GM19193 (cell line): ENCODE results near the gene RNASE7.

Source experiments
- POLR2A ChIP-seq: IDR thresholded peaks from 4 replicates; pipeline ENCODE4 v1.6.1; 2011; ENCODE audit not compliant: insufficient read depth, insufficient read length; ENCODE audit errors: extremely low read depth

The RNASE7 gene

GRCh38 chr14:21041676-21042433, at the start of gene RNASE7:
Gene RNASE7, plus strand, starts transcription at chr14:21042362. Its CDS starts 631 bp downstream, at chr14:21042993.
- no peak for TF ChIP-seq POLR2A

DNA sequence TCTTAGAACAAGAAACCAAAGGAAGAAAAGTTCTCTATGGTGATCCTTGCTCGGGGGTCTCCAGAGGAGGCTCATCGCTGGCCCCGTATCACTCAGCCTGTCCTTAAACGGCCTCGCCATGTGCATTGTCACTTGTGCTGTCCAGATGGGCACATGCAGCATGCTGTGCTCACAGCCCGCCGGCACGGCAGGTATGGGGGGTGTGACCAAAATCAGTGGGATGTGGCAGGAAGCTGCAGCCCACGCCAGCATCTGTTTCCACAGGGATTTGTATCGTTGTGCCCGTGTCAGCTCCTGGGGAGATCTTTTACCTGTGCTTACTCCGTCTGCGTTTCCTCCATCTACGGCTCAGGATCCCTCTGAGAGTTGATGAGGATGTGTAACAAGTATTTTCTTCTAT, 45.6 kb upstream of the RNASE7 start:
- TF ChIP-seq POLR2A: no peak

GRCh38 chr14:20997115-20997514, 45.0 kb upstream of the RNASE7 start:
- no peak for TF ChIP-seq POLR2A

GRCh38 chr14:20997564-20997963, 44.6 kb upstream of the RNASE7 start:
- no peak for TF ChIP-seq POLR2A

DNA sequence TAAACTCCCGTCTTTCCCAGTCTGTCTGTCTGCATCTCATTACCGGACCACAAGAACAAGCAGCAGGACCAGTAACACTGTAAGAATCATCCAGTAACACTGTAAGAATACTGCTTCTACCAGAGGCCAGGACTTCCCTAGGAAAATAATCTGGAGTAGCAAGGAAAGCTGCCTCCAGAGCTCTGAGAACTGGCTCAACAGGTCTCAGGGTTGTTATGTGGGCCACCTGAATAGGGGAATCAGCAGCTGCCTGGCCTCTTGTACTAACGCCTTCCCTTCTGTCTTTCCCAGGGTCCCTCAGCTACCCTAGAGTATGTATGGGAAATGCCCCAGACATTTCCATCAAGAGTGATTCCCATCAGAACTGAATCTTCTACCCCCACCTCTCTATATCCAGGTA, 44.0 kb upstream of the RNASE7 start:
- no peak for TF ChIP-seq POLR2A

DNA sequence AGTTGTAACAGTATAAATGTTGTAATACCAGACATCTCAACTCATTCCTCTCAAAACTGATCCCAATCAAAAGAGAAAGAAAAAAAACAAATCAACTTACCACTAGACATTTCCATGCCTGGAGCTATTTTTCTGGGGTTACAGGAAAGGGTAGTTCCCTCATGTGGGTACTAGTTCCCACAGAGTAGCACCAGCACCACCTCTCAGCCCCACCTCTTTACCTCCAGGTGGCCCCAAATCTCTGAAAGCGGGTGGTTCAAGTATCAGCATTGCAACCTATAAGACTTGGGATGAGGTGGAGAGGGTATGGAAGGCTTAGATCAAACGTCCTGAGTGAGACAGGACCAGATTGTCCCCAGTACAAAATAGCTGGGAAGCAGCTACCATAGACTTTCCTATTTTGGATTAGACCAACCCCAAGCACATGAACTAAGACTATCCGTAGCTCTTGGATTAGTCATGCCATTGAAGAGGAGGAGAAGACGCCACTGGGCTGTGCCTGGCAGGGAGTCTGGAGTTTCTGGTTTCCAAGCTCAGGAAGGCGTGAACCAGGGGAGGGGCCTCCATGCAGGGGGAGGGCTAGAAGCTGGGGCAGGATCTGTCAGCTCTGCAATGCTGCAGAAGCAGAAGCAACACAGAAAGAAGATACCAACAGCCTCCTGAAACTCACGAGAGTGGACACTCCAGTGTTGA, 43.3 kb upstream of the RNASE7 start, which contains the start of gene SLC39A2:
Gene SLC39A2, plus strand, starts transcription at position 620 of the 693 bp plus-strand sequence. CDS start 154 bp downstream, outside the sequence.
- TF ChIP-seq POLR2A: no peak

DNA sequence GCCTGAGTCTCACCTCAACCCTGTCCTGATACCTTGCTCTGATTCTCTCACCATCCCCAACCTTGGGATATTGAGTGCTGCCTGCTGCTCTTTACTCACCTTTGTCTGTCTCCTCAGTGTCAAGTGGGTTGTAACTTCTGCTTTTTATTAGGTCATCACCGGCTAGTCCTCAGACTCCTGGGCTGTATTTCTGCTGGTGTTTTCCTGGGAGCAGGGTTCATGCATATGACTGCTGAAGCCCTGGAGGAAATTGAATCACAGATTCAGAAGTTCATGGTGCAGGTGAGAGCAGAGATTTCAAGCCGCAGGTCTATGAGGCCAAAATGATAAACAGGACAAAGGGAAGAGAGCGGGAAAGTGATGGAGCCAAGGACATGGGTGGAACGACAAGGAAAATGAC, 42.6 kb upstream of the RNASE7 start:
- TF ChIP-seq POLR2A: no peak

GRCh38 chr14:21001218-21001617, 40.9 kb upstream of the RNASE7 start:
- TF ChIP-seq POLR2A: no peak

DNA sequence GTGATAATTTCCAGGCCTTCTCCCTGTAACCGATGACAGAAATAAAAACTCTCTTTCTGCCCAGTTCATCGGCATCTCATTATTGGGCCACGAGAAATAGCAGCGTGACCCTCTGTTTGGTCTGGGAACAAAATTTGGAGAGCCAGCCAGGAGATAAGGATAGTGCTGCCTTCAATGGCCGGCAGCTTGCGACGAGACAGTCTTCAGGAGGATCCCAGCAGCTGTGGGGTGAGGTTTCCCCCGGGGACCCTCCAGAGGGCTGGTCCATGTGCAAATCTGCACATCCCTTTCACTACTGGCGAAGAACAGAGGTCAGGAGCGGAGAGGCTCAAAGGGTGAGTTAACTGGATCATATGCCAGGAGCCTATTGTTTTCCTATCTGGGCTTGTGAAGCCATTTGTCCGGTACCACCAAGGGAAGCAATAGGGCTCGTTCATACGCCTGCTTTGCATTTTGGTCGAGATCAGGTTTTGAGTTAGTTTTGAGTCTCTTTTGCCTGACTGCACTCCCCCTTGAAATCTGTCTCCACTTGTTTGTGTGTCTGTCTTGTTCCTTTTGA, 38.3 kb upstream of the RNASE7 start:
- no peak for TF ChIP-seq POLR2A

GRCh38 chr14:21011136-21011535, 31.0 kb upstream of the RNASE7 start:
- TF ChIP-seq POLR2A: no peak

- TF ChIP-seq POLR2A: no peak
Measured at GRCh38 chr14:21014761-21015190, 27.4 kb upstream of the RNASE7 start.

GRCh38 chr14:21015312-21015711, 26.9 kb upstream of the RNASE7 start:
- TF ChIP-seq POLR2A: no peak

GRCh38 chr14:21016413-21017190, 25.6 kb upstream of the RNASE7 start:
- no peak for TF ChIP-seq POLR2A

DNA sequence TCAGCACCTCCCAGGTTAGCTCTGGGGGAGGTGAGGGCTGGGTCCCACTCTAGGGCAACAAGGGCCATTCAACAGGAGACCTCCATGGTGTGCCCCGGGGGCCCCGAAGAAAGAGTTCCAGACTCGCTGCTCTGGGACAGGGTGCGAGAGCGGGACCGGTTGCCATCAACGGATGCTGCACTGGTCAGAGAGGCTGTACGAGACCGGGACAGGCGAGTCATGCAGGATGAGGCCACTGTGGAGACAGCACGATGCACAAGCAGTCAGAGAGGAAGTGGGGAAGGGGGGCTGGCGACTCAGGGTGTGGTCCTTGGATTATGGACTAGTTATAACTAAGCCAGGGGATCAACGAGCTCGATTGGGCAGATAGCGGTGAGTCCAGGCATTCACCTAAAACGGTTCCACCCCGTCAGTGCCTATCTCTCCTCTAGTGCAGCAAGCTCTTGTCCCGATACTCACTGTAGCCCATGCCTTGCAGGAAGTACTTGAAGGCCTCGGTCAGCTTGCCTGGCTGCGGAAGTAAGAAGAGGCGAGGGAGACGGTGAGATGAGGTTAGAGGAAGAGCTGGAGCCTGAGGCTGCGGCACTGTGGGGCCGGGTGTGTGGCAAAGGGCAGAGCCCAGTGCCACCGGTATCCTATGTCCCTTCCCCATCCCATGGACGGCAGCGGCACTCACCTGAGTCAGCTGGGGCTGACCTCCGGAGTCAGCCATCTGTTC, 24.5 kb upstream of the RNASE7 start:
- TF ChIP-seq POLR2A: no peak
